ENCODE measurements around the gene LHFPL3.

Gene LHFPL3

DNA sequence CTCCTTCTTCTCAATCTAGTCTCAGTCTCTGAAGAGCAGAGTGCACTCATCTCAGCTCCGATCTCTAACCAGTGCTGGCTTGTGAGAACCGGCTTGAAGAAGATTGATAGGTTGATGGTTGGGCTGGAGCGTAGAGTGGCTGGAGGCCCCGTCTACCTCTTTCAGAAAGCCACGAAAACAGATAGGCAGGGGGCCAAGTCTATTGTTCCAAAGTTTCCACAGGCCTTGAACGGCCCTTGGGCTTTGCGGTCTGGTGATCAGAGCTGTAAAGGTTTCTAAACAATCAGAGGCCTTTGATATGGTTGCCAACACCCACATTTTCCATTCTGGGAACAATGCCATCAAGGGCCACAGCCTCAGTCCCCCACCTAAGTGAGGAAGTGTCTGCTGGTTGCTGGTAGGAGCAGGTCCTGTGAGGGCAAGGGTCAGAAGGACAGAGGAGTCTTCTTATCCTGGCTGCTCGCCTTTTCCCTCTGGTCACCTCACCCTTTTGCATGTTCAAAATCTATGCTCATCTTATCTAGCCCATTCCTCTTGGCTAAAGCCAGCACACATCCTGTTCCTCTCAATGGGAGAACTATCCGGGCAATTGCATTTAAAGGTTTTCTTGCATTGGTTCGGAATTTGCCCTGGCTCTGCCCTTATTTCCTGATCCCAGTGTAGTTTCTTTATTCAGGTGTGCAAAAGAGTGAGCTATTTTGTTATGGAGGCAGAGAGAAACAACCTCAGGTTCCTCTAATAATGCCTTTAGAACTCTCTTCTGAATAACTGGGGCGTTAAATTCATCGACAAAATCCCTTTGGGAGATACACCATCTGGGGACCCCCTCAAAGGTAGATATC is 615.3 kb downstream of the LHFPL3 start:
- DNase-seq, result peak; percentile 93

DNA sequence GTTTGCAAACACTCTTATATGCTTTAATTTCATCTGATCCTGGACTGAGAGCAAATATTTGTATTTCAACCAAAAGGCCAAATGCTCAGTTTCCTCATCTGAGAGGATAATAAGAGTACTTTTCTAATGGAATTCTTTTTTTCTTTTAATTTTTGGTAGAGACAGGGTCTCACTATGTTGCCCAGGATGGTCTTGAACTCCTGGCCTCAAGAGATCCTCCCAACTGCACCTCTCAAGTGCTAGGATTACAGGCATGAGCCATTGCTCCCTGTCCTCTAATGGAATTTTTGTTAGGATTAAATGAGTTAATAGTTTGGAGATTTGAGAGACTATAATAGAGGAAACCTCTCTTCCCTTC is 617.2 kb downstream of the LHFPL3 start:
- DNase-seq, result no peak

DNA sequence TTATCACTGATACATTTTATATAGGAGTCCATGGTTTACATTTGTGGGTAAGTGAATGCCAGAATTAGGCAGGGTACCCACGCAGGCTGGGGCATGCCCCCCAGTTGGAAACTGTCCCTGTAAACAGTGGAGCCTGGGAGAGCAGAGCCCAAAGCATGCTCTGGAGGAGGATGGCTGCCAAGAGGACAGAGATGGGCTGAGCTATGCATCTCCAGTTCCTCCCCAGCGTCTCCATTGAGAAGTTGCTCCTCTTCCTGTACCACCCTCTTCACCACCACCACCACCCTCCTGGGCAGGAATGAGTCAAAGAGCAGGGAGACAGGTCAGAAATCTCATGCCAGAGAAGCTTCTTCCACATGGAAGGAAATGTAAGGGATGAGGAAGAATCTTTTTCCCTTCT is 617.9 kb downstream of the LHFPL3 start:
- DNase-seq, result no peak

DNA sequence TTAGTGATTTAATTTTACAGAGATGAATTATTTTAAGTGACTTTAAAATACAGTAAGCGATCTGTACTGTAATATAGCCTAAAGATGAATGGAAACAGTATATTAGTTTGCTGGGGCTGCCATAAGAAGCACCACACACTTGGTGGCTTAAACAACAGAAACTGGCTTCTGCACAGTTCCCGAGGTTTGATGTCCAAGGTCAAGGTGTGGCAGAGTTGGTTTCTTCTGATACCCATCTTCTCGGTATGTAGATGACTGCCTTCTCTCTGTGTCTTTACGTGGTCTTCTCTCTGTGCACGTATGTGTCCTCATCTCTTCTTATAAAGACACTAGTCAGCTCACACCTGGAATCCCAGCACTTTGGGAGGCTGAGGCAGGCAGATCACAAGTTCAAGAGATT is 621.6 kb downstream of the LHFPL3 start:
- no peak for DNase-seq

DNA sequence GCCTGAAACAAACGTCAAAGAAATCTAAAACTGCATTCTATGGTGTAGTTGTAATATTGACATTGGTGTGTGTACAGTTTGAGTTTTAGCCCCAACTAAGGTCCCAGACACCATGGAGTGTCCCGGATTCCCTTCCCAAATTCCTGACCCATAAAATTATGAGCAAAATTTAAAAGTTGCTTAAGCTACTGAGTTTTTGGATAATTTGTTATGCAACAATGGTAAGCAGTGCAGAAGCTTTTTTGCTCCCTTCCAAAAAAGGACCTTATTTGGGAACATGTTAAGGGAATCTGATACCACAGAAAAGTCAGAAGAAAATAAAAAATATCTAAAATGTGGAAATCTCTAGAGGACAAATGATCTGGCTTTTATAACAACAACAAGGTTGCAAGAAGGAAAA is 622.4 kb downstream of the LHFPL3 start:
- no peak for DNase-seq

DNA sequence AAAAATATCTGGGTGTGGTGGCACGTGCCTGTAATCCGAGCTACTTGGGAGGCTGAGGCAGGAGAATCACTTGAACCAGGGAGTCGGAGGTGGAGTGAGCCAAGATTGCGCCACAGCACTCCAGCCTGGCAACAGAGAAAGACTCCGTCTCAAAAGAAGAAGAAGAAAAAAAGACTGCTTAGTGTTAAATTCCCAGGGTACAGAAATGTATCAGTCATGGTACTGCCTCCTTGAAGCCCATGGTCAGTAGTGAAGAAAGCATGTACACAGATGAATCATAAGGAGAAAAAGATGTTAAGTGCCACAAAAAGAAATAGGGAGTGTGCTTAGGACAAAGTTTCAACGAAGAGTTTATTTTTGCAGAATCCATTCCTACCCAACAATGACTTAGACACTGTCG is 623.1 kb downstream of the LHFPL3 start:
- DNase-seq, result no peak

DNA sequence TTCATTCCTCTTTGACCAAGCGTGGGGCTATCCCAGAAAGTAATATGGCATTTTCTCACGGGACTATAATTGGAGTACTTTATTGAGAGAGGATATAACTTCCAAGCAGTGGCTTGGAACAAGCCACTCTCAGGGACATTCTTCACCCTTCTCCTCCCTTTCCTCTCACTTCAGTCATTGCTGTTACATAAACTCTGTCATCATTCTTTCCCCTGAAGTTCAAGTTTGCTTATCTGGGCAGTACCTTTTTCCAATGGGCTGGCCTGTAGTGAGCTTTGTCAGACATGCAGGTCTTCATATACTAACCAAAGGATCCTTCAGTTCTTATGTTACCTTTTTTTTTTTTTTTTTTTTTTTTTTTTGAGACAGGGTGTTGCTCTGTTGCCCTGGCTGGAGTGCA is 626.9 kb downstream of the LHFPL3 start:
- no peak for DNase-seq

Data from NCI-H2107 (cell line).